Left renal pelvis (tissue), 4 donors: ENCODE measurements around the gene SH3RF3. TPM values are rescaled to one million over a fixed set of nuclear protein-coding genes. Genes with fewer than 3 reads are reported as not detected.

Source experiments
- DNase-seq, 4 donors: peaks; one replicate each; pipeline ENCODE4 v3.0.0-alpha.2; 2013; ENCODE audit warnings: low read depth in 4 of 4, low spot score in 3 of 4
- polyA plus RNA-seq, 4 donors: library from polyadenylated mRNA; unstranded; fragments of 120-200 nt; gene quantifications; one replicate each; pipeline ENCODE4 v1.2.1, GENCODE V29; 2013; ENCODE audit not compliant: insufficient read length in 4 of 4

SH3RF3 gene
- polyA plus RNA-seq, 4 donors: 4.7 to 5.5 (median 5.2) TPM

- no peak for DNase-seq
These were observed 166.2 kb downstream of the SH3RF3 start for GRCh38 chr2:109295070-109295780.

GRCh38 chr2:109295781-109296117 lies 166.7 kb downstream of the SH3RF3 start:
- DNase-seq: no peak

- no peak for DNase-seq
These were observed 168.8 kb downstream of the SH3RF3 start for GRCh38 chr2:109297566-109298490.

GRCh38 chr2:109298851-109299250 lies 169.8 kb downstream of the SH3RF3 start:
- DNase-seq: no peak

GRCh38 chr2:109299536-109299935 lies 170.5 kb downstream of the SH3RF3 start:
- no peak for DNase-seq

GRCh38 chr2:109300582-109300981 lies 171.6 kb downstream of the SH3RF3 start:
- no peak for DNase-seq

- DNase-seq: no peak
These were observed 172.7 kb downstream of the SH3RF3 start for GRCh38 chr2:109301746-109302145.

GRCh38 chr2:109302319-109302718 lies 173.3 kb downstream of the SH3RF3 start:
- DNase-seq: no peak

GRCh38 chr2:109304242-109304641 lies 175.2 kb downstream of the SH3RF3 start:
- no peak for DNase-seq

- DNase-seq: no peak
These were observed 175.9 kb downstream of the SH3RF3 start for GRCh38 chr2:109304731-109305470.

- DNase-seq: no peak
These were observed 176.6 kb downstream of the SH3RF3 start for GRCh38 chr2:109305490-109306167.

GRCh38 chr2:109306190-109306589 lies 177.2 kb downstream of the SH3RF3 start:
- DNase-seq: no peak

- DNase-seq: no peak
These were observed 182.8 kb downstream of the SH3RF3 start for GRCh38 chr2:109311771-109312170.

- no peak for DNase-seq
These were observed 183.9 kb downstream of the SH3RF3 start for GRCh38 chr2:109312902-109313301.

- no peak for DNase-seq
These were observed 184.3 kb downstream of the SH3RF3 start for GRCh38 chr2:109313343-109313742.

GRCh38 chr2:109316091-109316490 lies 187.1 kb downstream of the SH3RF3 start:
- DNase-seq: no peak

GRCh38 chr2:109317471-109318095 lies 188.6 kb downstream of the SH3RF3 start:
- DNase-seq: no peak

- DNase-seq: peak in 3 of 4 donors; percentile 52 to 72 (median 55)
These were observed 189.3 kb downstream of the SH3RF3 start for GRCh38 chr2:109318150-109318948.

- no peak for DNase-seq
These were observed 189.9 kb downstream of the SH3RF3 start for GRCh38 chr2:109318949-109319342.
